HG02763 (cell line): Measurements from ENCODE around the gene TTLL8.

Source experiments
- ATAC-seq: cut with Tn5 transposase; IDR thresholded peaks from one replicate; pipeline ENCODE4 v1.9.1; 2021; ENCODE audit warnings: mild to moderate bottlenecking, moderate library complexity; ENCODE audit not compliant: unreplicated experiment

TTLL8 gene

DNA sequence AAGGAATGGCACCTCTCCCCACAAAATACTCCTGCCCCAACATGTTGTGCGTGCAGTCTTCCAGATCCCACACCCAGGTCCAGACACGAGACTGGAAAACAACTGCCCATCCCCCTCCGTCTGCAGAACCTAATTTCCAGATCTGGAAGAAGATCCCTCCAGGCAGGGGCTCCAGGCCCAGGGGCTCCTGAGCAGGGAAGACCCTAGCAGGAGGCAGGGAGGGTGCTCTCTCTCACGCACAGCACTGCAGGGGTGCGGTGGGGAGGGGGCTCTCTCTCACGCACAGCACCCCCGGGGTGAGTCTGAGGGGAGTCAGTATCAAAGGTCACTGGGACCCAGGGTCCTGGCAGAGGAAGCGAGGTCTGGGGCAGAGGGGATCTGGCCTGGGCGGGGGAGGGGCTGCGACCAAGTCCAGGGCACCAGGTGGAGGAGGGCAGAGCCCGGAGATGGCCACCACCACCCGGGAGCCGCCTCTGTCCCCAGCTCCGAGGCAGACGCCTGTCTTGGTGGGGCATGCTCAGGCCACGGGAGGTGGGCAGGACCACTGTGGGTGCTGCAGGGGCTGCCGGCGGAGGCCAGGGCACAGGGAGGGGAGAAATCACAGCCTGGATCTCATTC is 25.5 kb upstream of the TTLL8 start:
- no peak for ATAC-seq

DNA sequence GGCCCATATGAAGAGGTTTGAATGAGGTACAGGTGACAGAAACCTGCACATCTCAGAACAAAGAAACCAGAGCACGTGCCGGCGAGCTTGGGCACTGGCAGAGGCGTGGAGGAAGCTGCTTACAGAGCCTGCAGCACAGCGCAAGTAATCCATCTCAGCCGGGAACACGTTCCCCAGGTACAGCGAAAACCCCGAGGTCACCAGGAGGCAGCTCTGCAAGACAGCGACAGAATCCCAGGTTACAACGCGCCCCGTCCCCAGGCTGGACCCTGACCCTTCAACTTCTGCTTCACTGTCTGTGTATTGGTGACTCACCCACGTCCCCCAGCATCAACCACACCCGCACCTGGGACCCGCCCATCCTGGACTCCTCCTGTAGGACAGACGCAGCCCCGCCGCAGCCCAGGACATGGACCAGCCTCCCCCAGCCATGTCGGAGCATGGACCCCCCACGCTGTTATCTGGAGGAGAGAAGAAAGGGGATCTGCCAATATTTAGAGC is 24.9 kb upstream of the TTLL8 start:
- no peak for ATAC-seq

DNA sequence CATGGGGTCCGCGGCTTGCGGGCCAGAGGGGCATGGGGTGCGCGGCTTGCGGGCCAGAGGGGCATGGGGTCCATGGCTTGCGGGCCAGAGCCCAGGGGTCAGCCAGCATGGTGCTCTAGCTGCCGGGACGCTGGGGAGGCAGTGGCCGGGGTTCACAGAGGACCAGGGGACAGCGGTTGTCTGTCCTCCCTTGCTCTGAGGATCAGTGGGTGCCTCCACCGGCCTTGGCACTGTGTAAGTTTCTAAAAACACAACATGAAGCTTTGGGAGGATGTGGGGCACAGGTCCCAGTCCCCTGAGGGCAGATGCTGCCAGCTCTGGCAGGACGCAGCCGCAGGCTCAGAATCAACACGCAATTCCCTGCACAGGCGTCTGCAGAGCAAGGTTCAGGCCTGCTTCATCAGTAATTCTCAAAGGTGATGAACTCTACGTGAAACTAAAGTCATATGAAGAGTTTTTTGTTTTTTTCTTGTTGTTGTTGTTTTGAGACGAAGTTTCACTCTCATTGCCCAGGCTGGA is 24.2 kb upstream of the TTLL8 start:
- ATAC-seq = no peak

DNA sequence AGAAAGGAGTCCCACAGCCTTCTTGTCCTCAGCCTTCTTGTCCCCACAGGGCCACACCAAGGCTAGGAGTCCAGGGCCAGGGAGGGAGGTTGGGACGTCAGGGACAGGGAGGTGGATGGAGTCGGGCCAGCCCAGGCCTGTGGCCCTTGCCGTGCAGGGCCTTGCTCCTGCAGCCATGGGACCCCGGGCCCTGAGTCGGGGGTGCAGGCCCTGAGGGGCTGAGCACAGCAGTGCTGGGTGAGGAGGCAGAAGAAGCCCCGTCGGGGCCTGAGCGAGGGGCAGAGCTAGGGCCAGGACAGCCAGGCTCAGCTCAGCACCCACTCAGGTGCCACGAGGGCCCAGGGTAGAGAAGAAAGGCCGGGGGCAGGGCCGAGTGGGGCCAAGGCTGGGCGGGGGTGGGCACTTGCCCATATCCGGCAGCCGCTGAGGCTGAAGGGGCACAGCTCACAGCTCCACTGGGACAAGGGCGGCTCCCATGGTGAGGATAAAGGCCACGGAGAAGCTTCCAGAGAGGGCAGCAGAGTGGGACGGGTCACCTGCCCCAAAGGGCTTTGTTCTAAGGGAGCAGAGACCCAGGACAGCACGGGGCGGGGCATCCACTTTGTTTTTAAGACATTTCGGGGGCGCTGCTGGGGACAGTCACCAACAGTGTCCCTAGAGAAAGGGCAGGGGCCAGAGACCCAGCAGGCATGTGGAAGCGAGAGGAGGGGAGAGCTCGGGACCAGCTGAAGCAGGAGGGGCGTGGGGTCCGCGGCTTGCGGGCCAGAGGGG is 23.5 kb upstream of the TTLL8 start:
- no peak for ATAC-seq

DNA sequence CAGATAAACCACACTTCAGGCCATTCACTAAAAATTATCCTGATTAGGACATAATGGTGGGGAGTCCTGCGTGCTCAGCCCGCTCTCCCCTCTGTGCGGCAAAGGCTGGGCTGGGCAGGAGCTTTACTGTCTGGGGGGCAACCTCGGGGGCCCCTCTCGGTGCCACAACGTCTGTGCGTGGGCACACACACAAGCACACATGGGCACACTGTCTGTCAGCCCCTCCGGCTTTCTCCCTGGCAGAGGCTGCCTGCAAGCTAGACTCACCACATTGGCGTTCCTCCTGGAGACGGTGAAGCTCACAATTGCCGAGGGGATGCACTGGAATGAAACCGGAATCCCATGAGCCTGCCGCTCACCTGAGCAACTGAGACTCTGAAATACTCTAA is 22.0 kb upstream of the TTLL8 start:
- no peak for ATAC-seq

DNA sequence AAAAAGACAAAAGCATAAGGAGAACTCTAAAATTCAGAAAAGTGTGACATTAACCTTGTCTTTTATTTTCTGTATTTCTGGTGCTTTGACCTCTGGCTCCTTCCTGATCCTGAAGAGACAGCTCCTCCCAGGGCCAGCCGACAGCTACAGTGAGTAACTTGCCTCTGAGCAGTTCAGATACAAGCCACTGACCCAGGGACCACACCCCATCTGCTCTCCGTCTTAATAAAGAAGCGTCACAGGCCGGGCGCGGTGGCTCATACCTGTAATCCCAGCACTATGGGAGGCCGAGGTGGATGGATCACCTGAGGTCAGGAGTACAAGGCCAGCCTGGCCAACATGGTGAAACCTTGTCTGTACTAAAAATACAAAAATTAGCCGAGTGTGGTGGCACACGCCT is 20.7 kb upstream of the TTLL8 start:
- ATAC-seq = no peak

DNA sequence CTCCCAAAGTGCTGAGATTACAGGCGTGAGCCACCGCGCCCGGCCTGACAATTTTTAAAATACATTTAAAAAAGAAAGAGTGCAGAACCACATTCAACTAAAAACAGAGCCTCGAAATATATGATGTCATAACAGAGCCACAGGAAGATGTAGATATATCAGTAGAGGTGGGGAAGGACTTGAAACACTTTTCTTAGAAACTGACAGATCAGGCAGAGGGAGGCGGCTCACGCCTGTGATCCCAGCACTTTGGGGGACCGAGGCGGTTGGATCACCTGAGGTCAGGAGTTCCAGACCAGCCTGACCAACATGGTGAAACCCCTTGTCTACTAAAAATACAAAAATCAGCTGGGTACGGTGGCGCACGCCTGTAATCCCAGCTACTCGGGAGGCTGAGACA is 20.1 kb upstream of the TTLL8 start:
- no peak for ATAC-seq

DNA sequence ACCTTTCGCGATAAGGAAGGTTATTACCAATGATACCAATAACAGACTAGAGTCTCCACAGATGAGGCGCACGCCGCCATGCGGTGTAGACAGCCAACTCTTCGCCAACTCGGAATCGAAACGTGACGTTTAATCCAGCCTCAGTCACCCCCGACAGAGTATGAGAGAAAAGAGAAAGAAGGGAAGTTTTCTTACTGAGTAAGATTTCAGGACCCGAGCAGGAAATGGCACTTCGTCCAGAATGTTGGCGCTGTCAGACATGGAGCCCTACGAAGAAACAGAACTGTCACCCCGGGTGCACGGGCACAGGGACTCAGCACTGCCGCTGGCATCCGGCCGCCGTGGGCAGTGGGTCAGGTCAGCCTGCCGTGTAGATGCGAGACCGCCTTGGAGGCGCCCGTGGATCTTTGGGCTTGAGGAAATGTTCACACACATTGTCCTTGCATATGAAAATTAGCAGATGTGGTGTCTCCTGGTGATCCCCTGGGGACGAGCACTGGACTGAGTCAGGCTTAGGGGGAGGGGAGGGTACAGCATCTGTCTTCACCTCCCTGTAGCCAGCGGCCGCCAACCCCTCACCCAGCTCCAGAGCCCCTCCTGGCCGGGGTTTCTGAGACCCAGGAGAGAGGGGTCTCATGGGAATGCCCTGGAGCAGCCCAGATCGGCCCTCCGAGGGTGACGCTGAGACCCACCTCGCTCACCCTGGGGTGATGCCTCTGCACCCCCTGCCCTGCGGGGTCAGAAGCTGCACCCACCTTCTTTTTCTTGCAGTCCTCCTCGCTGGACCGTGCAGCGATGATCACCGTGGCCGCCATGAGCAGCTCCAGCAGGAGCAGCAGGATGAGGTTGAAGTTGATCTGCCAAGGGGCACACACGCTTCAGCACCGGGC is 18.8 kb upstream of the TTLL8 start:
- ATAC-seq = no peak

DNA sequence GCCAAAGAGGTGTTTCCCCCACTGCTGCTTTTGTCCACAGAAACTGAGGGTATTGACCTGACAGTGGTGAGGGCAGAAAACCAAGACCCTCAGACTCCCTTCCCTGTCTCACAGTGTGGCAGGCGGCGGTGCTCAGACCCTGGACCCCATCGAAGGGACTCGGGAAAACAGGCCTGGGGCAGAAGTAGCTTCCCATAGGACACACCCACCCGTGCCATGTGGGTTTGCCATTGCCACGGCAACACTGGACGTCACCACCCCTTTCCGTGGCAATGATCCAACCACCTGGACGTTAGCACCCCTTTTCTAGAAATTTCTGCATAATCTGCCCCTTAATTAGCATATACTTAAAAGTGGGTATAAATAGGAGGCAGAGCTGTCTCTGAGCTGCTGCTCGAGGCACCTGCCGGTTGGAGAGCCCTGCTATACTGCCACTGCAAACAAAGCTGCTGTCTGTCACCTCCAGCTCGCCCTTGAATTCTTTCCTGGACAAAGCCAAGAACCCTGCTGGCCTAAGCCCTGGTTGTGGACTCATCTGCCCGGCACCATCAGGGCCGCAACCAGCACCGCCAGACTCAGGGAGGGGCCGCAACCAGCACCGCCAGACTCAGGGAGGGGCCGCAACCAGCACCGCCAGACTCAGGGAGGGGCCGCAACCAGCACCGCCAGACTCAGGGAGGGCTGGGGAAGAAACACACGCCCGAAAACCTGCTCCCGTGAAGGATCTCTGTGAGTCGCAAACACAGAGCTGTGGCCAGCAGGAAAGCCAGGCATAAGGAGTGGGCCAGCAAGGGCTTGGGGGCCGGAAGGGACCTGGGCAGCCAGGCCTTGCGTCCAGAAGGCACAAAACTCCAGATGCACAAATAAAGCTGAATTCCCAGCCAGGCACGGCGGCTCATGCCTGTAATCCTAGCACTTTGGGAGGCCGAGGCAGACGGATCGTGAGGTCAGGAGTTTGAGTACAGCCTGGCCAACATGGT is 16.7 kb upstream of the TTLL8 start:
- ATAC-seq = no peak

DNA sequence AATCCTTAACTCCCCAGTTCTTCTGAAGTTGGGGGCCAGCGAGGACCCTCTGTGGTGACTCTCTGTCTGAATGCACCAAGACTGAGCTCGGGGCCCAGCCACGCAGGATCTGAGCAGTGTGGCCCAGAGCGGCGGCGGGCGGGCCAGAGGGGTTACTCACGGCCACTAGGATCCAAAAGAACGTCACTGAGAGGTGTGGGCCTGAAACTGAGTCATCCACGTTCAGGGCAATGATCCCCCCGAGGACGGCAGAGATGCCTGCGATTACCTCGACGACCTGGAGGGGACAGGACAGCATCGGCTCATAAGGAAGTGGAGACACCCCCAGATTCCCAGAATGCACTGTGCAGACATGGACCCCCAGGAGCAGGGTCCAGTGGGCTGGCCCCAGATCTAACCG is 16.0 kb upstream of the TTLL8 start:
- no peak for ATAC-seq

DNA sequence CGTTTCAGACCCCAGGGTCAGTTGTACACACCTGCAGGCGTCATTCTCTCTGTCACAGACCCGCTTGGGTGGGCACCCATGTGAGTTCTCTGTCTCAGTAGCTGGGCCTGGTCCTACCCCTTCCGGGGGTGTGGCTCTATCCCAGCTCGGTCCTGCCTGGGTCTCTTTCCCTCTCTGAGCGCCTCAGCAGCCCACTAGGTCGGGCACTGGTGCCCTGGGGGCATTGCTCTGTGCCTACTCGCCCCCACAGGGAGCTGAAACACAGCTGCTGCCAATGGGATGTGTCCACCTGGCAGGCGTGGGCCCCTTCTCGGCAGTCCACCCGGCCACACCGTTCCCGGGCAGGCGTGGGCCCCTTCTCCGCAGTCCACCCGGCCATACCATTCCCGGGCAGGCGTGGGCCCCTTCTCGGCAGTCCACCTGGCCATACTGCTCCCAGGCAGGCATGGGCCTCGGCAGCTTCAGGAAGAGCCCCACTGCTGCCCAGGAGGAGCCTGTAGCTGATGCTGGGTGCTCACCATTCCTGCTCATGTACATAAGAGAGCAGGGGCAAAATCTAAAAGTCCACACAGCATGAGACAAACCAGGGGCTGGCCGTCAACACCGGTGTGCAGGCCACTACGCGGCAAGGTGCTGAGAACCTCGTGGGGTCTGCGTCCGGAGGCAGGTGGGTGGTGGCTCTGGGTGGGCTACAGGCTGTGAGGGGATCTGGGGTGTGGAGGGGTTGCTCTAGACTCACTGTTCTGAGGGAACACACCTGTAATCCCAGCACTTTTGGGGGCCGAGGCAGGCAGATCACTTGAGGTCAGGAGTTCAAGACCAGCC is 14.8 kb upstream of the TTLL8 start:
- no peak for ATAC-seq

DNA sequence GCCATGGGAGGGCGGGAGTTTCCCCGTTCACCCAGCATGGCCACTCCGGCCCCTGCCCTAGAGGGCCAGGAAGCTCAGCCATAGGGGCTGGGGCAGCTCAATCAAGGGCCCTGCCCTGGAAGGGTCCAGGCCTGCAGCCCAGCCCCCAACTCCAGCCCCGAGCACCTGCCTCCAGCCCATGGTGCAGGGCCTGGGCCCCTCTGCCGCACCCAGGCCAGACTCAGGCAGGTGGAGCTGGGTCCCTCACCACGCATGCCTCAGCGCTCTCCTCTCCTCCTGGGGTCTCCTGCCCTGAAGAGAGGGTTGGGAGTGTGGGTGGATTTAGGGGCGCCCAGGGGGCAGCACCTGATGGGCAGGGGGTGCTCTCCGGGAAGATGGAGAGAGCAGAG is 14.1 kb upstream of the TTLL8 start:
- ATAC-seq = no peak

DNA sequence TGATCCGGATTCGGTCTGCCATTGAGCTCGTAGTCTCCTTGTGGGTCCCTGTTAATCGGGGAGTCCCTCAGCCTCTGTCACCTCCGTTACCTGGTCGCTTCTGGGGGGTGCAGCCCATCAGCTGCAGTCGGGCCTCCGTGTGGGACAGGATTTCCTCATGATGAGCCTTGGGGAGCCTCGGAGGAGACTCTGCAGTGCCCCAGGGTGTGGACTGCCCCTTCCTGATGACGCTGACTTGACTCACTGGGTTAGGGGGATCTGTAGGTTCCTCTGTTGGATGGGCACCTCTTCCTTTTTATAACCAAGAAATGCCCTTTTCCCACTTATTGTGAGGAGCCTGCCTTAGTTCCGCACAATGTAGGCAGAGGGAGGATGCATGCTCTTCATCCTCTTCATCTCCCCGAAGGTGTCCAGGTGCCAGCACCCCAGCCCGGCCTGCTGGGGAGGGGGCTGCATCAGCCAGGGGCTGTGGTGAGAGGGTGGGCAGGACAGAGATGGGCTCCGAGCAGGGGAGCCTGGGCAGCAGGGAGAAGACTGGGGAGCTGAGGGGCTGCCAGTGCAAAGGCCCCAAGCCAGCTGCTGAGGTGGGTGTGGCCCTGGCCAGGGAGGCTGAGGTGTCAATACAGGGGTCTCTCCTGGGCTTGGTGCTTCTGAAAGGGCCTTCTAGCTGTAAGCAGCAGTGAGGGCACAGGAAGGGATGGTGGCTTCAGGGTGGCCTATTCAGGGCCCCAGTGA is 13.5 kb upstream of the TTLL8 start:
- no peak for ATAC-seq

DNA sequence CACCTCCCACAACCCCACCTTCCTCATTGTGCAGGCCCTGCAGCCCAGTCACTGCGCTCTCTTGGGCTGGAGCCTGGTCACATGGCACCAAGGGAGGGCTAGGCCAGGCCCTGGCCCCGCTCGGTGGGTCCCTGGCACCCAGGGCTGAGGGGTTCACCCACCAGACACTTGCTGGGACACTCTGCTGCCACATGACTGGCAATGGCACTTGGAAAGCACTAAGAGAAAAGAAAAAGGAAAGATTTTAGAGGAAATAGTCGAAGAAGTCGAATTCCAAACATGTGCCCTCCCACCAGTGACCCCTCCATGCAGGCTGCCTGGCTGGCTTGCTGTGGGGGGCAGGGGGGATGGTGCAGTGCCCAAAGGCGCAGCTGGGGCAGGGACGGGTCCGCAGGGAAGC is 12.3 kb upstream of the TTLL8 start:
- no peak for ATAC-seq

DNA sequence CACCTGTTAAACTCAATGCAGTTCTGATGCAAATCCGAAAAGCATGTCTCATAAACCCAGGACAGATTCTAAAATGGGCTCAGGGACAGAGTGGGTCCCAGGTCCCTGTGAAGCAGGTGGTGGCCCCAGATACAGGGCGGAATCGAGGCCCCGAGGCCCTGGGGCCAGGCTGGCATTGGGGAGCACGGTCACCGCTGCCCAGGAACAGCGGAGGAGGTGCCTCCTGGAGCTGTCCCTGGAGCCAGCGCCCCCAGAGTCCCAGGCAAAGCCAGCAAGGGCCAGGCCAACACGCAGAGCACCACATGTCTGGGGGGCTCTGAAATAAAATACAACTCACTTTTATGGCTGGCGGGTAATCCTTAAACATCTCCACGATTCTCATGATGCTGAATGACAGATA is 10.0 kb upstream of the TTLL8 start:
- ATAC-seq = no peak

DNA sequence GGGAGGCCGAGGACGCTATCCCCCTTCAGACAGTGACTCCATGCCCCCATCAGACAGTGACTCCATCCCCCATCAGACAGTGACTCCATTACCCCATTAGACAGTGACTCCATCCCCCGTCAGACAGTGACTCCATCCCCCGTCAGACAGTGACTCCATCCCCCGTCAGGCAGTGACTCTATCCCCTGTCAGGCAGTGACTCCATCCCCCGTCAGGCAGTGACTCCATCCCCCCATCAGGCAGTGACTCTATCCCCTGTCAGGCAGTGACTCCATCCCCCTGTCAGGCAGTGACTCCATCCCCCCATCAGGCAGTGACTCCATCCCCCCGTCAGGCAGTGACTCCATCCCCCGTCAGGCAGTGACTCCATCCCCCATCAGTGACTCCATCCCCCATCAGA is 9.1 kb upstream of the TTLL8 start:
- ATAC-seq = no peak

DNA sequence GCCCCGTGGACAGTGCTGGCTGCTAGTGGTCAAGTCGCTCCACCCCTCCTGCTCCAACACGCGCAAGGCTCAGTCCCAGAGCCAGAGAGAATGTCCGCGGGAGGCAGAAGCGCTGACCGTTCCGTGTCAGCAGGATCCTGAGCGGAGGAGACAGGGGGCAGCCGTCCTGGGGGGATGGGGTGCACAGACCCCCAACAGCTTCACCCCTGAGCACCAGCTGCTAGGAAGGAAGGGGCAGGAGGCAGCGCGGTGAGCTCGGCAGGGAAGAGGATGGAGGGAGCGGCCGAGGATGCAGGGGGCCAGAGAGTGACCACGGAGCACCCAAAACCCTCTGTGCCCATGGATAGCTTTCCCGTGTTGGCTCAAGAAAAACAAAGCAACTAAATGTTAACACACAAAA is 6.4 kb upstream of the TTLL8 start:
- ATAC-seq = no peak

DNA sequence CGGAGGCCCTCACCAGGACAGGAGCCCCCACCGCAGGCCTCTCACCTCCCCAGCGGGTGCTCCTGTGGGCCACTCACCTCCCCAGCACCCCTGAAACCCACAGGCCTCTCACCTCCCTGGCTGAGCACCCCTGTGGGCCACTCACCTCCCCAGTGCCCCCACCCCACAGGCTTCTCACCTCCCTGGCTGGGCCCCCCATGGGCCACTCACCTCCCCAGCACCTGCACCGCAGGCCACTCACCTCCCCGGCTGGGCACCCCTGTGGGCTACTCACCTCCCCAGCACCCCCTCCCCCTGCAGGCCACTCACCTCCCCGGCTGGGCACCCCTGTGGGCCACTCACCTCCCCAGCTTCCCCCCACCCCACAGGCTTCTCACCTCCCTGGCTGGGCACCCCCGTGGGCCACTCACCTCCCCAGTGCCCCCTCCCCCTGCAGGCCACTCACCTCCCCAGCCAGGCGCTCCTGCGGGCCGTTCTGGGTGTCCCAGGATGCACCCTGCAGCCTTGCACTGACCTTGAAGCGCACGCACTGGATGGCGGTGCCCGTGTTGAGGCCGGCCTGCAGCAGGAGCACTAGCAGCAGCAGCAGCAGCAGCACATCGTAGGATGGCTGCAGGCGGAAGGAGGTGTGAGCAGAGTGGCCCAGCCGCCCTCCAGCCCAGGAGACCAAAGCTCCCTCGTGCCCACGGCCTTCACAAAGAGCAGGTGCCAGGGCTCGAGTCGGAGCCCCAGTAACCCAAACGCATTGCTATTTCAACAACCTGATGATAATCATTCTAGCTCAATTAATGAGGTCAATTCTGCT is 5.7 kb upstream of the TTLL8 start:
- ATAC-seq = no peak
